ENCODE measurements around the gene TMC6. TPM values are rescaled to one million over a fixed set of nuclear protein-coding genes. Genes with fewer than 3 reads are reported as not detected.

TMC6 gene
- total RNA-seq, 1 donor from 2014 or later: 80.1 TPM

DNA sequence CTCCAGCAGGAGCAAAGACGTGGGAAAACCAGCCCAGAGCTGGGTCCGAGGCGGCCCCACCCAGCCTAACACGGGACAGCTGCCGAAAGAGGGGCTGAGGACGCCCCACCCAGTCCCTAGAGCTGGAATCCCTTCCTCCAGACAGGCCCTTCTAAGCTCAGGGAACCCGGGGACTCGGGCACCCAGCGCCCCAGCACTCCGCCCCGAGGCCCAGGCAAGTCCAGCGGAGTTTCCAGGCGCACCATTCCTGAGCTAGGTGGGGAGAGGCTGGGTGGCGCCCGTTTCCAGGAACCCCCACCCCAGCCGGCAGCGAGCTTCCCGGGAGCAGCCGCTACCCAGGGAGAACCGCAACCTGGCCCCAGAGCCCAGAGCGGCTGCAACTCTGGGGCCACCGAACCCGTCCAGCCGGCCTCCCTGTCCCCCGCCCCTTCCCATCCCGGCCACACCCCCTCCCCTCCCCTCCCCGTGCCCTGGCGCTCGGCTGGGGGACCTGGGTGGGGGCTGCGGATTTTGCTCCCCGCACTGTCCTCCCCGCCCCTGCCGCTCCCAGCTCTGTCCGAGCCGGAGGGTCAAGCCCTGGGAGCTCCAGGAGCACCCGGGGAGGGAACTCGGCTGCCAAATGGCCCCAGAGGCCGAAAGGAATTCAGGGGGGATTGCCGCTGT lies 536 bp downstream of the TMC6 start:
- intact Hi-C loops (cut with DNase I): loop anchor here (2.0 kb wide), 1 partner anchor 41 kb away; the partner anchor contains the start of gene SYNGR2

DNA sequence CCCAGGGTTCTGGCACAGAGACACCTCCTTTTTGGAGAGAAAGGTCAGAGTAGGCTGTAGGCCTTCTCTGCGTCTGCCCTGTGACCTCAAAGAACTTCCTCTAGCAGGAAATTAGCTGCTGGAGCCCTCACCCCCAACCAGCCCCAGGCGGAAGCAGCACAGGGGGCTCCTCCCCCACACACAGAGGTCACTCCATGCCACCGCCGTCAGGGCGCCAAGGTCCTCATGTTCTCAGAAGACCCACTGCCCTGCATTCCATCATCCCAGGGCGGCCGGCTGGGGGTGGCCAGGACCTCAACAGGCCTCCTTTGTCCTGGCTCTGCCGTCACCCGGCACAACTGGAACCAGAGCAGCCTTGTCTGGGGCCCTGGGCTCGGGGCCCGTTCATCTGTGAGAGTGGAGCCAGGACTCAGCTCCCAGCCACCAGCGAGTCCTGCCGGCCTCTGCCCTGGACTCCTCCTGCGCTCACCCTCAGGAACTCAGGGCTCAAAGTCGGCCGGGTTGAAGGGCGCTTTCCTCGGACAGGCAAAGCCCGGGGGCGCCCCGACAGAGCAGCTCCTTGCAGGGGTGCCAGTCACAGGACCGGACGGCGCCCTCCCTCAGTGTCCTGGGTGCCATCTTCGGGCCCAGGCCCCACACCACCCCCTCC lies 1.2 kb downstream of the TMC6 start:
- peak; percentile 91 for DNase-seq (ENCODE audit: low spot score)
- intact Hi-C loops (cut with DNase I): no loop called here

More for the DNA sequence above, 536 bp downstream of the TMC6 start:
- DNase-seq (ENCODE audit: low spot score): peak; percentile 79

DNA sequence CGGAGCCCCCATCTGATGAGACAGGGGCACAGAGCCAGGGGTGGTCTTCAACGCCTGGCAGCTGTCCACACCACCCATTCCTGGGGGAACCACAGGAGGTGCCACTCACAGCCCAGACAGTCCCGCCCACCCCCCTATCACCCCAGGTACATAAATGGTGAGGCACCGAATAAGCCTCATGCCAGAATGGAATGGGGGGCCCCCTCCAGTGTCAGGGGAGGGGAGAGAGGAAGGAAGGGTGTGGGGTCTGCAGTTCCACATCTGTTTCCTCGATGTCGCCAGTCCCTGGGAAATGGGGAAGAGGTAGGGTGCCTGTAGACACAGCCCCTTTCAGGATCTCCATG lies 1.7 kb downstream of the TMC6 start:
- intact Hi-C loops (cut with DNase I): no loop called here
- DNase-seq (ENCODE audit: low spot score): no peak

DNA sequence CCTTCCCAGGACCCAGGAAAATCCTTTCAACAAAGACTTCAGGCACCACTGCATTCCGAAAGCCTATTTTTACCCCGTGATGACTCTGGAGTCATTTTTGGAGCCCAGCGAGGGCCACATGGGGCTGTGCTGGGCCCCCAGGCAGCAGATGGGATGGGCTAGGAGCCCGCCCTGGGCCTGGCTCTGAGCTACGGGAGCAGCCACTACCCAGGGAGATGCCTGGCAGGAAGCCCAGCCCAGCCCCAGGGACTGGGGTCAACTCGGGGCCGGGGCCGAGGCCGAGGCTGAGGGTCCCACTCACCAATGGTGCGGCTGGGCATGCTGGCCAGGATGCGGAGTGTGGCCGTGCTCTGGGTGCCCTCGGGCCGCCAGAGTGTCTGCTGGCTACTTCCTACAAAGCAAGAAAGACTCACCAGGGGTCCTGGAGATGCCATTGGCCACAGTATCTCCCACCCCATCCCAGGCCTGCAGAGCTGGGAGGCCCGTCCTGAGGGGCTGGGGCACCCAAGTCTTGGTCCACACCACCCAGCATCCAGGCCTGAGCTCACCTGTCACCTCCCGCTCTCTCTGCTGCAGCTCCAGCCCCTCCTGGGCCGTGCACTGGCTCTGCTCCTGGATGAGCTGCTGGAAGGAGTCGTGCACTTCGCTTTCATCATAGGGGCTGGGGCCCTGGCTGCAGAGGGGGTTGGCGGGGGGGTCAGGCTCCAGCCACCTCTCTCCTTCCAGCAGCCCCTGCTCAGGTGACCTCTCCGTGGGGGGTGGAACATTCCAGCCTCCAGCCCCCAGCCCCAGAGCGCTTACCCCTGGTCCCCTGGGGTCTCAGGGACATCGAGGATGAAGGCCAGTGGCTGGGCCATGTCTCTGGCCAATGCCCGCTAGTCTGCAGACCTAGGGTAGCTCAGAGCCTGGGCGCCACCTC lies 2.3 kb downstream of the TMC6 start:
- intact Hi-C loops (cut with DNase I): no loop called here
- no peak for DNase-seq (ENCODE audit: low spot score)

DNA sequence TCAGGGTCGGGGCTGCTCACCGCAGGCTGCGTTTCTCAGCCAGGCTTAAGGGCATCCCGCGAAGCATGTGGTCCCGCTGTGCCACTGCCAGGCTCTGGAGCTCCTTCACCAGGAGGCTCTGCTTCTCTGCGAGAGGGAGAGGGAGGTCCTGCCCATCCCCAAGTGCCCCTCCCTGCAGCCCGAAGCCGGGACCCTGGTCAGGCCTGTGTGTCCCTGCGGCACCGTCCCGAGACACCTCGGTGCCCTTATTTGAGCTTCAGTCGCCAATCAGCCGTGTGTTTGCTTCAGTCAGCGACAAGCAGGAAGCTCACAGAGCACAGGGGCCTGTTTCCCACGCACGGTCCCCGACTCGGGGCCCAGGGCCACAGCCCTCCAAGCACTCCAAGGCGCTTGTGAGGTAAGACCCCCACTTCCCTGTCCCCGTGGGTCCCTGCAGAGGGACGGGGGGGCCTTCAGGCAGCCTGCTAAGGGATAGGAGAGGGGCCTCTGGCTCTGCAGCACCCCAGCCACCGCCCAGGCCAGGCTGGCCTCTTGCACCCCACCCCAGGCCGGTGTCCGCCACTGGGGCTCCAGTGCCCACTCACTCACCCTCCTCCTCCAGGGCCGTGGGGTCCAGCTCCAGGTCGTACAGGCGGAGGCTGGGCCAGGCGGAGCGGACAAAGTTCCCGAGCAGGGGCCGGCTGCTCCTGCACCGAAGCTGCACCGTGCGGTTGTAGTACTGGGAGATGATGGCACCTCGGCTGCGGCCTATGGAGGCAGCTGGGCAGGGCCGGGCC lies 3.2 kb downstream of the TMC6 start:
- DNase-seq (ENCODE audit: low spot score): no peak
- intact Hi-C loops (cut with DNase I): no loop called here

DNA sequence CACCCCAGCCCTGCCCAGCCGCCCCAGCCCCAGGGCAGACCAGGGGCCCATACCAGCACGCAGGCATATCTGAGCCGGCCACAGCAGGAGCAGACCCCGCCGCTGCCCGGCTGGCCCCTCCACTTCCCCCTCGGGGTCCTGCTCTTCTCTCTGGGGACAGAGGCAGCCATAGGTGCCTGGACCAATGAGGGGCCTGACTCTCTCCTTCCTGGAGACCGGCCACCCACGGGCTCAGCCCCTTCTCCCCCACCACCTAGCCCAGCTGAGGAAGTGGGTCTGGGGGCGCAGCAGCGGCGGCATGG lies 3.8 kb downstream of the TMC6 start:
- intact Hi-C loops (cut with DNase I): no loop called here
- DNase-seq (ENCODE audit: low spot score): no peak

DNA sequence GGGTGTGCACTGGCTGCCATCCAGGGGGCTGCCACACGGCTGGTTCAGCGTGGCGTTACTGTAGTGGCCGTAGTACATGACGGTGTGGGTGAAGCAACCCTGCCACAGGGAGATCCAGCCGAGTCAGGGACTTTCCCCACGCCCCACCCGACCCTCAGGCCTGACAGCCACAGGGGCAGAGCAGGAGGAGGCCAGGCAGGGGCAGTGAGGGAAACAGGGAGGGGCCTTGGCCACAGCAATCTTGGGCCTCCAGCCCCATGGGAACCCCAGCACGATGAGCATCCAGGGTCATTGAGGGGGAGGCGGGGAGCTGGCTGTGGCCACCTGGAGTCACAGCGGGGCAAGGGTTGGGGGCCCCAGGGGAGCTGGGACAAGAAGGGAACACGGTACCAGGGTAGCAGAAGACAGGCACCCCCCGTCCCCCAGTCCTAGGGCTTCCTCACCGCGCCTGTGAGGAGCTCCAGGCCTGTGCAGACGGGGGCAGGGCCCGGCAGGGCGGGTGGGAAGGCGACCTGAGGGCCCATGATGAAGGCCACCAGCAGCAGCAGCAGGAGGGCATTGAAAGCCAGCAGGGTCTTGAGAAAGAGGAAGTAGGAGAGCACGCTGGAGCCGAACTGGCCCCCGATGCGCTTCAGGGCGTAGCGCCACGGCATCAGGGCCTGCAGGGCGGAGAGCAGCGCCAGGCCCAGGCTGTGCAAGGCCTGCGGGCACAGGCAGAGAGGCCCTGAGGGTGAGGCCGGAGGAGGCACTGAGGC lies 4.3 kb downstream of the TMC6 start:
- intact Hi-C loops (cut with DNase I): no loop called here
- no peak for DNase-seq (ENCODE audit: low spot score)

DNA sequence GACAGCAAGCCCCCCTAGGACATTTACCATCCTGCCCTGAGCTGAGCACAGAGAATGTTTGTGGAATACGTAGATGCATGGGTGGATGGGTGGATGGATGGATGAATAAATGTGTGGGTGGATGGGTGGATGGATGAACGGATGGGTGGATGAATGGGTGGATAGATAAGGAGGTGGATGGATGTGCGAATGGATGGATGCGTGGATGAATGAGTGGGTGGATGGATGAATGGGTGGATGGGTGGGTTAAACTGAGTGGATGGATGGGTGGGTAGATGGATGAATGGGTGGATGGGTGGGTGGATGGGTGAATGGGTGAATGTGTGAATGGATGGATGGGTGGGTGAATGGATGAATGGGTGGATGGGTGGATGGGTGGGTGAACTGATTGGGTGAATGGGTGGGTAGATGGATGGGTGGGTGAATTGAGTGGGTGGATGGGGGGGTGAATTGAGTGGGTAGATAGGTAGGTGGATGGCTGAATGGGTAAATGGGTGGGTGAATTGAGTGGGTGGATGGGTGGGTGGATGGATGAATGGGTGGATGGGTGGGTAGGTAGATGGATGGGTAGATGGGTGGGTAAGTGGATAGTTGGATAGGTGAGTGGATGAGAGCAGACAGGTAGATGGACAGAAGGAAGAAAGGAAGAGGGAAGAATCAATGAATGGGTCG lies 5.2 kb downstream of the TMC6 start:
- intact Hi-C loops (cut with DNase I): no loop called here

DNA sequence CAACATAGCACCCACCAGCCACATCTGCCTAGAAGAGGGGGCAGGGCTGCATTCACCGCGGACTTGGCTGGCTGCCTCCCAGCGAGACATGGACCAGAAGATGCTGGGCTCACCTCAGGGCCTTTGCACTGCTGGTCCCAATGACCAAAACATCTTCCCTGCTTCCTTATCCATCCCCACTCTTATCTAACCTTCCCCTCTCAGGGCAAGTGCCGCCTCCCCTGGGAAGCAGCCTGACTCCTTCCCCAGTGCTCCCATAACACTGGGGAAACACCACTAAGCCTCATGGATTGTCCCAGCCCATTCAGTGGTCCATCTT lies 5.7 kb downstream of the TMC6 start:
- intact Hi-C loops (cut with DNase I): no loop called here
- DNase-seq (ENCODE audit: low spot score): no peak

More for the DNA sequence above, 5.2 kb downstream of the TMC6 start:
- DNase-seq (ENCODE audit: low spot score): no peak

DNA sequence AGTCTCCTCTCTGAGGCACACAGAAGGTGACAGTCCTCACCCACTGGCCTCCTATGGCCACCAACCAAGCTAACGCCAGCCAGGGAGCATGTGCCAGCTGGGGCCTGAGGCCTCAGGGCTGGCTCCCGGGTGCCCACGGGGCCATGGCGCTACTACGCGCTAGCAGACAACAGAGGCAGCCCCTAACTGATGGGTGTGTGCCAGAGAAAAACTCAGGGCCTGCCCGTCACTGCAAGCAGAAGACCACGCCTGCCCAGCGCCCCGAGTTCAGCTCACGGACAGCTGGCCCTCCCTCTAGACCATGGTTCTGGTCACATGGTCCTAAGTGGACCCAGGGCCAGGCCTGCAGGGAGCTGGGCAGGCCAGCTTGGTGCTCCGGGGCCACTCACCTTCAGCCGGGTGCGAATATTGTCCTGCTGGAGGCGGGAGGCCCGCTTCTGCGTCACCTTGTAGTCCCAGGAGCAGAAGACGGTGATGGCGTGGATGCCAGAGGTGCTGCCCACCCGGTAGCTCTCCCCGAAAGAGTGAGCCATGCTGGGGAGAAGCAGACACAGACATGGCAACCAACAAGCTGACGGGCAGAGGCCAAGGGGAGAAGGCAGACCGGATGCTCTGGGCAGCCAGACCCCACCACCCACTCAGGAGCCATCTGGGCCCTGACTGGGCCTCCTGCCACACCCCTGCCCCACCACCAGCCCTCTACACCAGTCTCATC lies 6.2 kb downstream of the TMC6 start:
- no peak for DNase-seq (ENCODE audit: low spot score)
- intact Hi-C loops (cut with DNase I): no loop called here

DNA sequence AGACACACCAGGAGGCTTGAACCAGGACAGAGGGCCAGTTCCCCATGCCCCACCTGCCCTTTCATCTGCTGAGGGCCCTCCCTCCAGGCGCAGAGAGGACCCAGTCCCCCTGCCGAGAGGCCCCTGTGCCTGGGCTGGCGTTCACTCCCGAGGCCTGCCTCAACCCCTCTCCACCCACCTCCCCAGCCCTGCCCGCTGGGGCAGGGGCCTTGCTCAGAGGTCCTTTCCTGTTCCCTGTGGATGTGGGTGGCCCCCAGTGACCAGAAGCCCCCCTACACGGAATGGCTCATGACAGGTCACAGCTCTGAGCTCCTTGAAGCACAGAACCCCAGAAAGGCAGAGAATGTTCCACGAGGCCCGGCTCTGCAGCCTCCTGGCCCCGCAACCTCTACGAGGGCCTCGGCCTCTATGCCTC lies 6.7 kb downstream of the TMC6 start:
- DNase-seq (ENCODE audit: low spot score): no peak
- intact Hi-C loops (cut with DNase I): no loop called here

DNA sequence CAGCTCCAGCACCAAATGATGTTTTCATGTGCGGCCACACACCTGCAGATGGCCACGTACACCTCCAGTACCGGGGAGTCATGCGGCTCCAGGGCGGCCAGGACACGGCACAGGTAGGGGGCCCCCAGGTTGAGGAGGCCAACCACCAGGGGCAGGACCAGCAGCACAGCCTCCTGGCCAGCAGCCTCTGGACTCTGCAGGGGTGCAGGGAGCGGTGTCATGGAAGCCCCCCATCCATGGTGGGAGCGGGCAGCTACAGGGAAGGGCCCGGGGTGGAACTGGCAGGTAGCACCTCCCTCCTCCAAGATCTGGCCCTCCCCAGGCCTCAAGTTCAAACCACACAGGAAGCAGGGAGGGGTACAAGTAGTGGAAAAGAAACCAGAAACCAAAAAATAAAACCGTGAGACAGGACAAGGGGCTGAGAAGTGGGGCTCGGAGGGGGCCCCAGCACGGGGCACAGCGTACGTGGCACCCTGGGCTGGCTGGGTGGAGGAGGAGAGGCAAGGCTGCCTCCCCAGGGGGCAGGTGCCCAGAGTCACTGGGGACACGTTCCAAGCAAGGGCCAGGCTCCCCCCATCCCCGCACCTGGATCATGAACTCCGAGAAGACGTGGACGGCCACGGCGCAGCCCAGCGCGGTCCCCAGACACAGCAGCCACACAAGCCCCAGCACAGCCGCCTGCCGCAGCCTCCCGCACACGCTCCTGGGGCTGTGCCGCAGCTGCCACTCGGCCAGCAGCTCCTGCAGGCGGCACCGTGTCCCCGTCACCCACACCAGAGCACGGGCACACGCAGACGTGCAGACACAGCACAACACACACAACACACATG lies 7.4 kb downstream of the TMC6 start:
- intact Hi-C loops (cut with DNase I): no loop called here
- no peak for DNase-seq (ENCODE audit: low spot score)

DNA sequence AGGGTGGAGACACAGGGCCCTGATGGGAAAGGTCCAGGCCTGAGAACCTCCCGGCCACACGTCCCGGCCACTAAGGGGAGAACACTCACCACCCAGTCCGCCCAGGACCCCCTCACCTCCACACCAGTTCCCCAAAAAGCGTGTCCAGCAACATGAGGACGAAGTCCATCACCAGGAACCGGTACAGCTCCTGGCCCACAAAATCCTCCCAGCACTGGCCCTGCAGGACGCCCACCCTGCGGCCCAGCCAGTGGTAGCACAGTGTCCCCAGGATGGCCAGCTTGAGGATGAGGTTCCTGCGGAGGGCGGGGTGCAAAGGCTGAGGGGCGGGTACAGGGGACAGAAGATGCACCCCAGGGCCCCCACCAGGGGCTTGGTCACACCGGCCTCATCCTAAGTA lies 8.0 kb downstream of the TMC6 start:
- DNase-seq (ENCODE audit: low spot score): no peak
- intact Hi-C loops (cut with DNase I): no loop called here

DNA sequence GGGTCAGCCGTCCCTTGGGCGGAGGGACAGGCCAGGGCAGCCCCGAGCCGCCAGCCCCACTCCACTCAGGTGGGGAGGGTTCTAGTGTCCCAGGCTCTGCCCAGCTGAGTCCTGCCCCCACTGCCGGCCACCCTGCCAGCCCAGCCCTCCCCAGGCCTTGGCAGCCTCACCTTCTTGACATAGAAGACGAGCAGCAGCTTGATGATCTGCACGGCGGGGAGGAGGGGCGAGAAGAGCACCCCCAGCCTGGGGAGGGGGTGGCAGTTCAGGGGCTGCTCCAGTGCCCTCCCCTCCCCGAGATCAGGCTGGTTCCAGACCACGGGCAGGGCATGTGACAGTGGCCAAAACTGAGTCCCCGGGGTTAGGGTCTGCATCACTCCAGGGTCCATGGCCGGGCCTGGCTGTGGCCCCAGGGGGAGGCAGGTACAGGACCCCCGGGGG lies 9.7 kb downstream of the TMC6 start:
- intact Hi-C loops (cut with DNase I): no loop called here
- no peak for DNase-seq (ENCODE audit: low spot score)

DNA sequence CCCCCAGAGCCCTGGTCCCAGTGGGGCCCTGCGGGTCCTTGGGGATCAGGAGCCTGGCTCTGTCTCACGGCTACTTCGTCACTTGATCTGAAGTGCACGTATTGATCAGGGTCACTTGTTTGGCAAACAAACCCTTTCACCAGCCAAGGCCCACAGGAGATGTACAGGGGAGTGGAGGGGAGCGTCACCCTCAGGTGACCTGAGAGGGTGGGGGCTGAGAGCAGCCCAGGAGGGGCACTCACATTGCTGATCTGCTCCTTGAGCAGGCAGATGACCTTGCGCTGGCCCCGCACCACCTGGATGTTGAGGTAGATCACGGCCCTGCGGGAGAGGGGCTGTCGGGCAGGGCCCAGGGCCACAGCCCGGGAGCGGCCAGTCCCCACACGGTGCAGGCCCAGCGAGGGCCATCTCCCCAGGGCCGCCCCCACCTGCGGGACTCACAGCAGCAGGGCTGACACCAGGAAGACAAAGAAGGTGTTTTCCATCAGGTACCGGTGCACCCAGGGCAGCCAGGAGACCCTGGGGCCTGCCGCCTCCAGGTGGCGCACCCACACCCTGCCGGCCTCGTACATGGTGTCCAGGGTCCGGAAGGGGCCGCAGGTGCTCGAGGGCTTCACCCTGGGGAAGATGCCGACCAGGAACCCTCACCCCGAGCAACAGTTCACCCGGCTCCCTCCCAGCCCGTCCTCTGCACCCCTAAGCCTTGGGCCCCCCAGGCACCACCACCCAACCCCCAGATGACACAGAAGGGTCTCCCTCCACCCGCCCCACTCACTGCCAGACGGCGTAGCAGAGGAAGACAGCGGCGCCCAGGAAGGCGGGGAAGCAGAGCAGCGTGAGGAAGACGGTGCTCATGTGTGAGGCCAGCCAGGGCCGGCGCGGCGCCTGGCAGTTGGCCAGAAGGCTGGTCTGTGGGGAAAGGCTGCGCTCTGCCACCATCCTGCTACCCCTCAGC lies 11.3 kb downstream of the TMC6 start:
- no peak for DNase-seq (ENCODE audit: low spot score)
- intact Hi-C loops (cut with DNase I): no loop called here

DNA sequence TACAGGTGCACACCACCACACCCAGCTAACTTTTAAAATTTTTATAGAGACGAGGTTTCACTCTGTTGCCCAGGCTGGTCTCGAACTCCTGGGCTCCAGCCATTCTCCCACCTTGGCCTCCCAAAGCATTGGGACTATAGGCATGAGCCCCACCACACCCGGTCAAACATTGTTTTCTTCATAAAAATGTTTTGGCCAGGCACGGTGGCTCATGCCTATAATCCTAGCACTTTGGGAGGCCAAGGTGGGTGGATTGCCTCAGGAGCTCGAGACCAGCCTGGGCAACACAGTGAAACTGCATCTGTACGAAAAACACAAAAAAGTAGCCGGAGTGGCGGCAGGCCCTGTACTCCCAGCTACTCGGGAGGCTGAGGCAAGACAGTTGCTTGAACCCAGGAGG lies 12.1 kb downstream of the TMC6 start:
- no peak for DNase-seq (ENCODE audit: low spot score)
- intact Hi-C loops (cut with DNase I): no loop called here
